Choroid plexus epithelial cell (primary cell): ENCODE data around the gene ADAMTS10.
"Not testable (repeated sequence)": the region's sequence is repeated elsewhere in the genome, so short reads cannot be mapped to it uniquely, and the experiment has no call there.

Experiments
- DNase-seq: peaks from one replicate; pipeline ENCODE4 v3.0.0-alpha.2; 2010; ENCODE audit warnings: low read depth
- H3K4me3 ChIP-seq: 2 replicates; pipeline ENCODE4 v1.5.1; 2011; ENCODE audit warnings: low read depth, mild to moderate bottlenecking, control low read depth, low read length, moderate library complexity
- TF ChIP-seq, protein P1 (sequence below): conservative IDR thresholded peaks from 2 replicates; pipeline ENCODE4 v1.5.1; 2011; ENCODE audit warnings: low read depth, mild to moderate bottlenecking, control low read depth, inconsistent platforms, low read length, moderate library complexity

Gene ADAMTS10

DNA sequence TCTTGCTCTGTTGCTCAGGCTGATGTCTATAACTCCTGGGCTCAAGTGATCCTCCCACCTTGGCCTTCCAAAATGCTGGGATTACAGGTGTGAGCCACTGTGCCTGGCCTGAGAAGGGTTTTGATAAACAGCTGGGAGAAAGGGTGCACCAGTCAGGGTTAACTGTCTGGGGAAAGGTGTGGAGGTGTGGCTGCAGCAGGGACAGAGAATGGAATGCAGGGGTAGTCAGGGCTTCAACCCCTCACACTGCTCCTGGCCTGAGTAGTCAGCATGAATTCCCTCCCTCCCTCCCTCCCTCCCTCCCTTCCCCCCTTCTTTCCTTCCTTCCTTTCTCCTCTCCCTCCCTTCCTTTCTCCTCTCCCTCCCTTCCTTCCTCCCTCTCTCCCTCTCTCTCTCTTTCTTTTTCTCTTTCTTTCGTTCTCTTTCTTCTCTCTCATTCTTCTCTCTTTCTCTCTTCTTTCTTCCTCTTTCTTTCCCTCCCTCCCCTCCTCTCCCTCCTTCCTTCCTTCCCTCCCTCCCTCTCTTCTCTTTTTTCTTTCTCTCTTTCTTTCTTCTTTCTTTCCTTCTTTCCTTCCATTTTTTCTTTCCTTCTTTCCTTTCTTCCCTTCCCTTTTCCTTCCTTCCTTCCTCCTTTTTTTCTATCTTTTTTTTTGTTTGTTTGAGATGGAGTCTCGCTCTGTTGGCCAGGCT, 49.3 kb downstream of the ADAMTS10 start:
- no peak overlapping the region for H3K4me3 ChIP-seq
- TF ChIP-seq, protein P1, sequence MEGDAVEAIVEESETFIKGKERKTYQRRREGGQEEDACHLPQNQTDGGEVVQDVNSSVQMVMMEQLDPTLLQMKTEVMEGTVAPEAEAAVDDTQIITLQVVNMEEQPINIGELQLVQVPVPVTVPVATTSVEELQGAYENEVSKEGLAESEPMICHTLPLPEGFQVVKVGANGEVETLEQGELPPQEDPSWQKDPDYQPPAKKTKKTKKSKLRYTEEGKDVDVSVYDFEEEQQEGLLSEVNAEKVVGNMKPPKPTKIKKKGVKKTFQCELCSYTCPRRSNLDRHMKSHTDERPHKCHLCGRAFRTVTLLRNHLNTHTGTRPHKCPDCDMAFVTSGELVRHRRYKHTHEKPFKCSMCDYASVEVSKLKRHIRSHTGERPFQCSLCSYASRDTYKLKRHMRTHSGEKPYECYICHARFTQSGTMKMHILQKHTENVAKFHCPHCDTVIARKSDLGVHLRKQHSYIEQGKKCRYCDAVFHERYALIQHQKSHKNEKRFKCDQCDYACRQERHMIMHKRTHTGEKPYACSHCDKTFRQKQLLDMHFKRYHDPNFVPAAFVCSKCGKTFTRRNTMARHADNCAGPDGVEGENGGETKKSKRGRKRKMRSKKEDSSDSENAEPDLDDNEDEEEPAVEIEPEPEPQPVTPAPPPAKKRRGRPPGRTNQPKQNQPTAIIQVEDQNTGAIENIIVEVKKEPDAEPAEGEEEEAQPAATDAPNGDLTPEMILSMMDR, result no peak
- DNase-seq, result no peak

- no peak for DNase-seq
- TF ChIP-seq, protein P1, result no peak
Observed at GRCh38 chr19:8558325-8558724, 52.2 kb downstream of the ADAMTS10 start.

GRCh38 chr19:8557642-8558238, 52.8 kb downstream of the ADAMTS10 start:
- H3K4me3 ChIP-seq, result no peak overlapping the region
- DNase-seq, result no peak
- TF ChIP-seq, protein P1, result no peak

More at GRCh38 chr19:8558325-8558724, 52.2 kb downstream of the ADAMTS10 start:
- no peak overlapping the region for H3K4me3 ChIP-seq

DNA sequence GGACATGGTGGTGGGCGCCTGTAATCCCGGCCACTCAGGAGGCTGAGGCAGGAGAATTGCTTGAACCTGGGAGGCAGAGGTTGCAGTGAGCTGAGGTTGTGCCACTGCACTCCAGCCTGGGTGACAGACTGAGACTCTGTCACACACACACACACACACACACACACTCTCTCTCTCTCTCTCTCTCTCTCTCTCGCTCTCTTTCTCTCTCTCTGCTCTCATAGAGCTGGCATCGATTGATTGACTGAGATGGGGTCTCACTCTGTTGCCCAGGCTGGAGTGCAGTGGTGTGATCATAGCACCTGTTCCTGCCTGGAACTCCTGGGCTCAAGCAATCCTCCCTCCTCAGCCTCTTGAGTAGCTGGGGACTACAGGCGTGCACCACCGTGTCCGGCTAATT, 56.8 kb downstream of the ADAMTS10 start:
- not testable (repeated sequence) for DNase-seq

GRCh38 chr19:8552810-8553209, 57.7 kb downstream of the ADAMTS10 start:
- peak; percentile 54 for DNase-seq
- no peak overlapping the region for H3K4me3 ChIP-seq
- TF ChIP-seq, protein P1, result no peak

More for the DNA sequence above, 56.8 kb downstream of the ADAMTS10 start:
- H3K4me3 ChIP-seq, result not testable (repeated sequence)

DNA sequence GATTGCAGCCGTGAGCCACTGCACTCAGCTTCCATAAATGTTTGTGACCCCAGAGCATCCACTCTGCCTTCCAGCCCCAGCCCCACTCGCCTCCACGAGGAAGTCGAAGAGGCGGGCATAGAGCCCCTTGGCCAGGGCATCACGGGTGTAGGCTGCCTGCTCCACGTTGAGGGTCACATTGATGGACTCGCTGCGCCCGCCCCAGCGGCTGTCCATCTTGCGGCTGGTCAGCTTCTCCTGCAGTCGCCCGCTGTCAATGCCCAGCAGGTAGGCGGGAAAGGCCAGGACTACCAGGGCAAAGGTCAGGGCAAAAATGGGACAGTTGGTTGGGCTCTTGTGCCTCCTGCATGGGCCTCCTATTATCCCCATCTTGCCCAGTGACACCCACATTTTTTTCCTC, 60.4 kb downstream of the ADAMTS10 start:
- DNase-seq, result no peak
- no peak overlapping the region for H3K4me3 ChIP-seq
- TF ChIP-seq, protein P1, result no peak

GRCh38 chr19:8545743-8546142, 64.8 kb downstream of the ADAMTS10 start:
- no peak overlapping the region for H3K4me3 ChIP-seq
- TF ChIP-seq, protein P1, result no peak

More at GRCh38 chr19:8545743-8546142, 64.8 kb downstream of the ADAMTS10 start:
- DNase-seq, result no peak
